Amygdala (tissue), 56 donors: ENCODE measurements around the gene CHCHD4.

Experiments
- DNase-seq, 56 donors: peaks; one replicate each; lab custom pipeline; 2025; lab: John Stamatoyannopoulos, UW

CHCHD4 gene

GRCh38 chr3:14150491-14151230, 26.0 kb upstream of the CHCHD4 start:
- DNase-seq: no peak

GRCh38 chr3:14150078-14150477, 25.4 kb upstream of the CHCHD4 start:
- DNase-seq: no peak

GRCh38 chr3:14148041-14148985, 23.6 kb upstream of the CHCHD4 start:
- peak in 6 of 56 donors; percentile 22 to 53 (median 29) for DNase-seq

- no peak for DNase-seq
Measured at GRCh38 chr3:14147617-14148016, 22.9 kb upstream of the CHCHD4 start.

- no peak for DNase-seq
Measured at GRCh38 chr3:14147066-14147435, 22.4 kb upstream of the CHCHD4 start.

GRCh38 chr3:14146381-14147065, 21.9 kb upstream of the CHCHD4 start:
- no peak for DNase-seq

GRCh38 chr3:14145670-14146380, 21.2 kb upstream of the CHCHD4 start:
- no peak for DNase-seq

GRCh38 chr3:14145236-14145635, 20.6 kb upstream of the CHCHD4 start:
- no peak for DNase-seq

- DNase-seq: peak in 28 of 56 donors; percentile 9 to 64 (median 41)
Measured at GRCh38 chr3:14144423-14145075, 19.9 kb upstream of the CHCHD4 start.

- no peak for DNase-seq
Measured at GRCh38 chr3:14143271-14144225, 18.9 kb upstream of the CHCHD4 start.

GRCh38 chr3:14142567-14143270, 18.0 kb upstream of the CHCHD4 start:
- no peak for DNase-seq

GRCh38 chr3:14141602-14142341, 17.1 kb upstream of the CHCHD4 start:
- peak in 4 of 56 donors; percentile 23 to 35 (median 27) for DNase-seq

GRCh38 chr3:14141144-14141543, 16.5 kb upstream of the CHCHD4 start:
- peak in 1 of 56 donors; percentile 21 for DNase-seq

- DNase-seq: no peak
Measured at GRCh38 chr3:14140668-14141067, 16.0 kb upstream of the CHCHD4 start.

GRCh38 chr3:14139771-14140170, 15.1 kb upstream of the CHCHD4 start:
- no peak for DNase-seq

GRCh38 chr3:14138878-14139655, 14.4 kb upstream of the CHCHD4 start:
- DNase-seq: no peak
